ENCODE measurements around the gene B3GAT2. TPM values are rescaled to one million over a fixed set of nuclear protein-coding genes. Genes with fewer than 3 reads are reported as not detected.

B3GAT2 gene
- total RNA-seq, 6 experiments from 2014 or later = not detected

GRCh38 chr6:70831427-70831826 is 125.4 kb downstream of the B3GAT2 start:
- Mint-ChIP-seq H3K27ac (no peak overlapping the region), H3K27me3 (ENCODE audit: insufficient read depth) (peaks cover 2% of the 10 kb centered on the region; the same call in 1 of the 2 replicates), H3K36me3 (ENCODE audit: low read depth) (0 out of 2 replicates have a peak, but pooled peaks cover 4% of the 10 kb centered on the region), H3K4me1 (ENCODE audit: low read depth) (peaks cover 17% of the 10 kb centered on the region; the same call in 1 of the 2 replicates), H3K9me3 (no peaks in the 10 kb centered on the region), H3K4me3 (no peak overlapping the region)
- TF ChIP-seq, protein P1, sequence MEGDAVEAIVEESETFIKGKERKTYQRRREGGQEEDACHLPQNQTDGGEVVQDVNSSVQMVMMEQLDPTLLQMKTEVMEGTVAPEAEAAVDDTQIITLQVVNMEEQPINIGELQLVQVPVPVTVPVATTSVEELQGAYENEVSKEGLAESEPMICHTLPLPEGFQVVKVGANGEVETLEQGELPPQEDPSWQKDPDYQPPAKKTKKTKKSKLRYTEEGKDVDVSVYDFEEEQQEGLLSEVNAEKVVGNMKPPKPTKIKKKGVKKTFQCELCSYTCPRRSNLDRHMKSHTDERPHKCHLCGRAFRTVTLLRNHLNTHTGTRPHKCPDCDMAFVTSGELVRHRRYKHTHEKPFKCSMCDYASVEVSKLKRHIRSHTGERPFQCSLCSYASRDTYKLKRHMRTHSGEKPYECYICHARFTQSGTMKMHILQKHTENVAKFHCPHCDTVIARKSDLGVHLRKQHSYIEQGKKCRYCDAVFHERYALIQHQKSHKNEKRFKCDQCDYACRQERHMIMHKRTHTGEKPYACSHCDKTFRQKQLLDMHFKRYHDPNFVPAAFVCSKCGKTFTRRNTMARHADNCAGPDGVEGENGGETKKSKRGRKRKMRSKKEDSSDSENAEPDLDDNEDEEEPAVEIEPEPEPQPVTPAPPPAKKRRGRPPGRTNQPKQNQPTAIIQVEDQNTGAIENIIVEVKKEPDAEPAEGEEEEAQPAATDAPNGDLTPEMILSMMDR (IDR thresholded peaks at IDR 0.05) = no peak
- no peak for DNase-seq

DNA sequence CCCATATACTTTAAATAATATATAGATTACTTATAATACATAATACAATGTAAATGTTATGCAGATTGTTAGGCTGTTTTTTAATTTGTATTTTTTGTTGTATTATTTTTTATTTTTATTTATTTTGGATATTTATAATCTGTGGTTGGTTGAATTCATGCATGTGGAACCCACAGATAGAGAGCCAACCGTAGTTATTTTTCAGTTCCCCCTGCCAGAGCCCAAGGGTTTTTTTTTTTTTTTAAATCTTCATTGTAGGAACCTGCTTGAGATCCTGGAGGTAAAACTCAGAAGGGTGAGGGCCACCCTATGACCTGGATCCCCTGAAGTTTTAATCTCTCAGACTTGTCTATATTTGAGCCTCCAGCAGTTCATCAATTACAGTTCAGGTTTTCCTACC is 133.2 kb downstream of the B3GAT2 start:
- Mint-ChIP-seq H3K27me3 (ENCODE audit: insufficient read depth) (no peaks in the 10 kb centered on the region), H3K4me1 (ENCODE audit: low read depth) (no peaks in the 10 kb centered on the region), H3K36me3 (ENCODE audit: low read depth) (no peaks in the 10 kb centered on the region), H3K4me3 (no peak overlapping the region), H3K27ac (no peak overlapping the region), H3K9me3 (no peaks in the 10 kb centered on the region)
- TF ChIP-seq, protein P1 (IDR thresholded peaks at IDR 0.05) = no peak
- DNase-seq = no peak

- no peaks in the 10 kb centered on the region for H3K27me3 Mint-ChIP-seq (ENCODE audit: insufficient read depth)
- H3K9me3 Mint-ChIP-seq = no peaks in the 10 kb centered on the region
- no peak overlapping the region for H3K27ac Mint-ChIP-seq
- no peaks in the 10 kb centered on the region for H3K36me3 Mint-ChIP-seq (ENCODE audit: low read depth)
- H3K4me3 Mint-ChIP-seq = no peak overlapping the region
- no peak for DNase-seq
- no peaks in the 10 kb centered on the region for H3K4me1 Mint-ChIP-seq (ENCODE audit: low read depth)
- TF ChIP-seq, protein P1 (IDR thresholded peaks at IDR 0.05) = no peak
Measured at GRCh38 chr6:70821751-70822150, 135.1 kb downstream of the B3GAT2 start.

GRCh38 chr6:70820778-70821177 is 136.1 kb downstream of the B3GAT2 start:
- Mint-ChIP-seq H3K4me1 (ENCODE audit: low read depth) (no peaks in the 10 kb centered on the region), H3K27me3 (ENCODE audit: insufficient read depth) (no peaks in the 10 kb centered on the region), H3K36me3 (ENCODE audit: low read depth) (no peaks in the 10 kb centered on the region), H3K9me3 (no peaks in the 10 kb centered on the region), H3K4me3 (no peak overlapping the region), H3K27ac (no peak overlapping the region)
- no peak for DNase-seq
- TF ChIP-seq, protein P1 (IDR thresholded peaks at IDR 0.05) = no peak

DNA sequence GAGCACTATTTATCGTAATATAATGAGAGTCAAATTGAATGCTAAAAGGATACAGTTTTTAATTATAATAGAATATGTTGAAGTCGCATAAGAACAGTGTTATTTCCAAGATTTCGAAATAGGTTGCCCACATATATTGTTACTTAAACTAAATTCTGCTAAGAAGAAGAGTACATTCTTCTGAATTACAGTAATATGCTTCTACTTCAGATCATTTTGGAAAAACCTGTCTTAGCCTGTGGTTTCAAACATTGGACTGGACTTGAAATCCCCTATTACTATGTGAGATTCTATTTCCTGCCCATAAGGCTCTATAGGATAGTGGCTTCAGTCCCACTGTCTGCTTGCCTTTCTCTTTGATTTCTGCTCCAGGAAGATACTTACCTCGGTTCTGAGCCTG is 137.2 kb downstream of the B3GAT2 start:
- no peak overlapping the region for H3K4me3 Mint-ChIP-seq
- no peaks in the 10 kb centered on the region for H3K9me3 Mint-ChIP-seq
- TF ChIP-seq, protein P1 (IDR thresholded peaks at IDR 0.05) = no peak
- no peaks in the 10 kb centered on the region for H3K4me1 Mint-ChIP-seq (ENCODE audit: low read depth)
- no peak overlapping the region for H3K27ac Mint-ChIP-seq
- no peak for DNase-seq
- H3K36me3 Mint-ChIP-seq (ENCODE audit: low read depth) = no peaks in the 10 kb centered on the region
- H3K27me3 Mint-ChIP-seq (ENCODE audit: insufficient read depth) = no peaks in the 10 kb centered on the region

DNA sequence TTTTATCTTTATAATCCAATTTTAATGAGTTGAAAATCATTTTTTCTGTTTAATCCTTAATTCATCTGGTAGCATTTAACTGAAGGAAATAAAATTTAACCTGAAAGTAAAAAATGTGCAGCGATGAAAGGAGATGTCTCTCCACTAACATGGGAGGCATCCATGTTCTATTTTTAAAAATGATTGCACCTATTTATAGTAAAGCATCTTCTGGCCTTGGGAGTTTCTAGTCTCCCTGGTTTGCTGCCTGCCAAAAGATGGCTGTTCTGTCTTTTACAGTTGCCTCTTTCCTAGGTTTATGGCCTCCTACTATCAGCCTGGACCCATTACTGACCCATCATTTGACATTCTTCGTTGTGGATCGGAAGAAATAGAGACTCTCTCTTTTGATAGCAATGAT is 143.0 kb downstream of the B3GAT2 start:
- TF ChIP-seq, protein P1 (IDR thresholded peaks at IDR 0.05) = no peak
- Mint-ChIP-seq H3K4me1 (ENCODE audit: low read depth) (peaks cover 10% of the 10 kb centered on the region), H3K4me3 (no peak overlapping the region), H3K27me3 (ENCODE audit: insufficient read depth) (no peaks in the 10 kb centered on the region), H3K36me3 (ENCODE audit: low read depth) (no peaks in the 10 kb centered on the region), H3K9me3 (no peaks in the 10 kb centered on the region), H3K27ac (no peak overlapping the region)
- DNase-seq = no peak
